HCT116 (cell line): ENCODE data around the gene PRDM1.

ENCODE experiments used
- CBX3 ChIP-seq: IDR thresholded peaks from 2 replicates; pipeline ENCODE4 v1.6.1; 2012; ENCODE audit warnings: low read depth
- EZH2 ChIP-seq: fragments of 200-600 bp; sonication (generic); IDR thresholded peaks from 2 replicates; pipeline ENCODE4 v1.6.1; 2017; ENCODE audit warnings: antibody characterized with exemption, mixed run types
- FOSL1 ChIP-seq: IDR thresholded peaks from 2 replicates; pipeline ENCODE4 v1.6.1; 2012; ENCODE audit warnings: low read depth
- POLR2A ChIP-seq: IDR thresholded peaks from 2 replicates; pipeline ENCODE4 v1.7.0; 2011; ENCODE audit warnings: borderline replicate concordance; ENCODE audit not compliant: insufficient read depth, insufficient read length; ENCODE audit errors: extremely low read depth
- POLR2AphosphoS5 ChIP-seq: IDR thresholded peaks from 2 replicates; pipeline ENCODE4 v1.6.1; 2011; ENCODE audit warnings: mild to moderate bottlenecking, low read depth, low read length, moderate library complexity
- RAD21 ChIP-seq: IDR thresholded peaks from 2 replicates; pipeline ENCODE4 v1.6.1; 2012; ENCODE audit warnings: low read depth, mild to moderate bottlenecking
- SP1 ChIP-seq: IDR thresholded peaks from 2 replicates; pipeline ENCODE4 v1.6.1; 2012; ENCODE audit warnings: low read depth
- SRF ChIP-seq: IDR thresholded peaks from 2 replicates; pipeline ENCODE4 v1.6.1; 2012; ENCODE audit warnings: low read depth
- TF ChIP-seq, protein P1 (sequence below), 3 experiments: fragments of 200-600 bp in 1 of 3; sonication (generic) in 1 of 3; IDR thresholded peaks in 2 of 3; conservative IDR thresholded peaks in 1 of 3; 2 replicates each; pipeline ENCODE4 v1.5.1; 2012 to 2017; ENCODE audit warnings: low read depth in 2 of 3, low read length in 2 of 3, antibody characterized with exemption in 1 of 3, borderline replicate concordance in 1 of 3, control low read depth in 1 of 3, mild to moderate bottlenecking in 1 of 3, mixed read lengths in 1 of 3, mixed run types in 1 of 3, moderate library complexity in 1 of 3; ENCODE audit not compliant: insufficient read depth in 1 of 3
- TF ChIP-seq, protein P2 (sequence below): IDR thresholded peaks from 2 replicates; pipeline ENCODE4 v1.6.1; 2012

DNA sequence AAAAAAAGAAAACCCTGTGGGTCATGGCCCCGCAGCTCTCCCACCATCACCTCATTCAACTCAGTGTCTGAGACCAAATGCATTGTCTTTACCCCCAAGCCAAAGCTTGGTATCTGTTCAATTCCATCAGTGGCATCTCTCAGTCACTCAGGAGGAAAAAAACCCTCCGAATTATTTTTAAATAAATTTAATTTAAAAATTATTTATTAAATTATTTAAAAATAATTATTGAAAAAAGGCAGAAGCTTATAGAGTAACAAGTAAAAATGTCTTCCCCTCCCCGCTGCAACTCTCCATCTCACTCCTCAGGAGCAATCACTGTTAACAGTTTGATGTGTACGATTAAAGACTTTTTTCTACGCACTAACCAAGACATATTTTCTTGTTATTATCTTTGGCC lies 50.7 kb downstream of the PRDM1 start:
- TF ChIP-seq POLR2A (no peak), FOSL1 (no peak), POLR2AphosphoS5 (no peak), SP1 (no peak), EZH2 (no peak), RAD21 (no peak), SRF (no peak), CBX3 (no peak)
- TF ChIP-seq, protein P1, sequence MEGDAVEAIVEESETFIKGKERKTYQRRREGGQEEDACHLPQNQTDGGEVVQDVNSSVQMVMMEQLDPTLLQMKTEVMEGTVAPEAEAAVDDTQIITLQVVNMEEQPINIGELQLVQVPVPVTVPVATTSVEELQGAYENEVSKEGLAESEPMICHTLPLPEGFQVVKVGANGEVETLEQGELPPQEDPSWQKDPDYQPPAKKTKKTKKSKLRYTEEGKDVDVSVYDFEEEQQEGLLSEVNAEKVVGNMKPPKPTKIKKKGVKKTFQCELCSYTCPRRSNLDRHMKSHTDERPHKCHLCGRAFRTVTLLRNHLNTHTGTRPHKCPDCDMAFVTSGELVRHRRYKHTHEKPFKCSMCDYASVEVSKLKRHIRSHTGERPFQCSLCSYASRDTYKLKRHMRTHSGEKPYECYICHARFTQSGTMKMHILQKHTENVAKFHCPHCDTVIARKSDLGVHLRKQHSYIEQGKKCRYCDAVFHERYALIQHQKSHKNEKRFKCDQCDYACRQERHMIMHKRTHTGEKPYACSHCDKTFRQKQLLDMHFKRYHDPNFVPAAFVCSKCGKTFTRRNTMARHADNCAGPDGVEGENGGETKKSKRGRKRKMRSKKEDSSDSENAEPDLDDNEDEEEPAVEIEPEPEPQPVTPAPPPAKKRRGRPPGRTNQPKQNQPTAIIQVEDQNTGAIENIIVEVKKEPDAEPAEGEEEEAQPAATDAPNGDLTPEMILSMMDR (IDR thresholded peaks at IDR 0.05 in 2 of 3, conservative IDR thresholded peaks at IDR 0.05 in 1 of 3; ENCODE audit: borderline replicate concordance in 1 of 3, insufficient read depth in 1 of 3, low read depth in 2 of 3, low read length in 2 of 3): no peak
- TF ChIP-seq, protein P2, sequence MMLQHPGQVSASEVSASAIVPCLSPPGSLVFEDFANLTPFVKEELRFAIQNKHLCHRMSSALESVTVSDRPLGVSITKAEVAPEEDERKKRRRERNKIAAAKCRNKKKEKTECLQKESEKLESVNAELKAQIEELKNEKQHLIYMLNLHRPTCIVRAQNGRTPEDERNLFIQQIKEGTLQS: no peak
